Fibroblast of lung (primary cell): Measurements from ENCODE around the gene B3GLCT. TPM values are rescaled to one million over a fixed set of nuclear protein-coding genes. Genes with fewer than 3 reads are reported as not detected.

Experiments
- DNase-seq, 2 donors: peaks; one replicate each; pipeline versions ENCODE4 v3.0.0 to v3.0.0-alpha.2; 2010; ENCODE audit warnings: low read depth in 2 of 2
- H2AFZ ChIP-seq: 2 replicates; pipeline ENCODE4 v1.5.1; 2012; ENCODE audit warnings: low read length, control low read depth, inconsistent platforms
- H3K27ac ChIP-seq: 2 replicates; pipeline ENCODE4 v1.5.1; 2011; ENCODE audit warnings: low read length, control low read depth; ENCODE audit not compliant: insufficient read depth
- H3K27me3 ChIP-seq: 2 replicates; pipeline ENCODE4 v1.5.1; 2011; ENCODE audit warnings: mild to moderate bottlenecking, low read length; ENCODE audit not compliant: control insufficient read depth, insufficient read depth
- H3K36me3 ChIP-seq: 2 replicates; pipeline ENCODE4 v1.5.1; 2011; ENCODE audit warnings: low read length; ENCODE audit not compliant: control insufficient read depth, insufficient read depth
- H3K4me1 ChIP-seq: 2 replicates; pipeline ENCODE4 v1.5.1; 2011; ENCODE audit warnings: low read length; ENCODE audit not compliant: control insufficient read depth, insufficient read depth; ENCODE audit errors: extremely low read depth
- H3K4me2 ChIP-seq: 2 replicates; pipeline ENCODE4 v1.5.1; 2011; ENCODE audit warnings: low read length, control low read depth; ENCODE audit not compliant: insufficient read depth; ENCODE audit errors: extremely low read depth
- H3K4me3 ChIP-seq, 4 experiments: fragments of 200-600 bp in 1 of 4; sonication (generic) in 1 of 4; replicated peaks in 1 of 4; 2 replicates each; pipeline ENCODE4 v1.5.1; 2011 to 2016; ENCODE audit warnings: low read length in 4 of 4, low read depth in 3 of 4, mild to moderate bottlenecking in 3 of 4, control low read depth in 2 of 4, inconsistent platforms in 1 of 4, mixed read lengths in 1 of 4; ENCODE audit not compliant: insufficient read depth in 1 of 4; ENCODE audit errors: control extremely low read depth in 1 of 4
- H3K79me2 ChIP-seq: 2 replicates; pipeline ENCODE4 v1.5.1; 2012; ENCODE audit warnings: mild to moderate bottlenecking, low read length, inconsistent platforms; ENCODE audit not compliant: control insufficient read depth, insufficient read depth
- H3K9ac ChIP-seq: 2 replicates; pipeline ENCODE4 v1.5.1; 2011; ENCODE audit warnings: mild to moderate bottlenecking, low read length, control low read depth; ENCODE audit not compliant: insufficient read depth
- H3K9me3 ChIP-seq: 2 replicates; pipeline ENCODE4 v1.5.1; 2012; ENCODE audit warnings: low read depth, low read length; ENCODE audit not compliant: control insufficient read depth, insufficient read depth
- H4K20me1 ChIP-seq: 2 replicates; pipeline ENCODE4 v1.5.1; 2011; ENCODE audit warnings: low read length; ENCODE audit not compliant: control insufficient read depth, insufficient read depth; ENCODE audit errors: extremely low read depth
- CTCF ChIP-seq, 2 donors: IDR thresholded peaks in 1 of 2; conservative IDR thresholded peaks in 1 of 2; 1 replicate in 1 of 2; 2 replicates in 1 of 2; pipeline ENCODE4 v1.5.1; 2011 to 2012; ENCODE audit warnings: low read length in 2 of 2, control low read depth in 1 of 2, inconsistent platforms in 1 of 2, low read depth in 1 of 2, mild to moderate bottlenecking in 1 of 2
- EZH2 ChIP-seq: IDR thresholded peaks from 2 replicates; pipeline ENCODE4 v1.5.1; 2012; ENCODE audit warnings: low read length, control low read depth, mild to moderate bottlenecking; ENCODE audit errors: missing control alignments
- polyA plus RNA-seq, 2 donors: library from polyadenylated mRNA; depleted of rRNA in 1 of 2; stranded (reverse) in 1 of 2; unstranded in 1 of 2; fragments of >200 nt; gene quantifications; 2 replicates each; pipeline ENCODE4 v1.2.1, GENCODE V29; 2011 to 2012; ENCODE audit warnings: missing spikeins in 1 of 2
- total RNA-seq: library from RNA; depleted of rRNA; stranded (reverse); fragments of >200 nt; gene quantifications from 2 replicates; pipeline ENCODE4 v1.2.1, GENCODE V29; 2014

Gene B3GLCT
- total and polyA plus RNA-seq, 2 donors (not counting 1 experiment from before 2014, with no cell fraction given) = 4.4 to 7.8 TPM

- peaks cover 7% of the 10 kb centered on the region for H3K4me1 ChIP-seq
- no peak overlapping the region for H3K4me2 ChIP-seq
- no peak for DNase-seq
- no peaks in the 10 kb centered on the region for H3K79me2 ChIP-seq
- H3K27me3 ChIP-seq = no peaks in the 10 kb centered on the region
- H3K27ac ChIP-seq = no peak overlapping the region
- H3K9ac ChIP-seq = no peak overlapping the region
- H3K4me3 ChIP-seq = no peak overlapping the region
- H3K36me3 ChIP-seq = no peaks in the 10 kb centered on the region
- TF ChIP-seq EZH2 = no peak
- no peak for TF ChIP-seq CTCF (conservative IDR thresholded peaks at IDR 0.05 in 1 of 2, IDR thresholded peaks at IDR 0.05 in 1 of 2; ENCODE audit: low read depth in 1 of 2, low read length in 2 of 2)
- H2AFZ ChIP-seq = no peak overlapping the region
- no peaks in the 10 kb centered on the region for H3K9me3 ChIP-seq
- H4K20me1 ChIP-seq = no peaks in the 10 kb centered on the region
Observed at GRCh38 chr13:31208559-31209122, 8.9 kb downstream of the B3GLCT start.

- H3K79me2 ChIP-seq = no peaks in the 10 kb centered on the region
- TF ChIP-seq CTCF (conservative IDR thresholded peaks at IDR 0.05 in 1 of 2, IDR thresholded peaks at IDR 0.05 in 1 of 2; ENCODE audit: low read depth in 1 of 2, low read length in 2 of 2) (no peak), EZH2 (no peak)
- H3K9ac ChIP-seq = no peak overlapping the region
- no peak overlapping the region for H2AFZ ChIP-seq
- H3K9me3 ChIP-seq = no peaks in the 10 kb centered on the region
- H3K27me3 ChIP-seq = no peaks in the 10 kb centered on the region
- H3K27ac ChIP-seq = no peak overlapping the region
- H4K20me1 ChIP-seq = no peaks in the 10 kb centered on the region
- peak; percentile 46 to 70 for DNase-seq
- no peak overlapping the region for H3K4me3 ChIP-seq
- peaks cover 7% of the 10 kb centered on the region for H3K4me1 ChIP-seq
- H3K36me3 ChIP-seq = no peaks in the 10 kb centered on the region
- no peak overlapping the region for H3K4me2 ChIP-seq
Observed at GRCh38 chr13:31209172-31209840, 9.5 kb downstream of the B3GLCT start.

GRCh38 chr13:31209841-31210210 lies 10.1 kb downstream of the B3GLCT start:
- TF ChIP-seq EZH2 = no peak
- no peak for TF ChIP-seq CTCF (conservative IDR thresholded peaks at IDR 0.05 in 1 of 2, IDR thresholded peaks at IDR 0.05 in 1 of 2; ENCODE audit: low read depth in 1 of 2, low read length in 2 of 2)
- Histone ChIP-seq H3K4me2 (no peak overlapping the region), H2AFZ (no peak overlapping the region), H3K9ac (no peak overlapping the region), H3K4me3 (no peak overlapping the region), H3K27ac (no peak overlapping the region), H3K27me3 (no peaks in the 10 kb centered on the region), H3K36me3 (no peaks in the 10 kb centered on the region), H3K4me1 (peaks cover 5% of the 10 kb centered on the region), H3K9me3 (no peaks in the 10 kb centered on the region), H4K20me1 (no peaks in the 10 kb centered on the region), H3K79me2 (no peaks in the 10 kb centered on the region)
- DNase-seq = no peak
